EH (cell line): ENCODE results near the gene STX11.
"Not testable (repeated sequence)": the region's sequence is repeated elsewhere in the genome, so short reads cannot be mapped to it uniquely, and the experiment has no call there.

Experiments
- DNase-seq: peaks from one replicate; pipeline ENCODE4 v3.0.0-alpha.2; 2015; ENCODE audit warnings: low read depth

Gene STX11

GRCh38 chr6:144149894-144150709 lies at the start of gene STX11:
Gene STX11 (plus strand): TSS chr6:144150517. CDS start chr6:144186628, 36,111 bp downstream.
- peak; percentile 61 for DNase-seq

- DNase-seq, result no peak
Observed at GRCh38 chr6:144103026-144103563, 47.2 kb upstream of the STX11 start.

- DNase-seq, result no peak
Observed at GRCh38 chr6:144104488-144104887, 45.8 kb upstream of the STX11 start.

DNA sequence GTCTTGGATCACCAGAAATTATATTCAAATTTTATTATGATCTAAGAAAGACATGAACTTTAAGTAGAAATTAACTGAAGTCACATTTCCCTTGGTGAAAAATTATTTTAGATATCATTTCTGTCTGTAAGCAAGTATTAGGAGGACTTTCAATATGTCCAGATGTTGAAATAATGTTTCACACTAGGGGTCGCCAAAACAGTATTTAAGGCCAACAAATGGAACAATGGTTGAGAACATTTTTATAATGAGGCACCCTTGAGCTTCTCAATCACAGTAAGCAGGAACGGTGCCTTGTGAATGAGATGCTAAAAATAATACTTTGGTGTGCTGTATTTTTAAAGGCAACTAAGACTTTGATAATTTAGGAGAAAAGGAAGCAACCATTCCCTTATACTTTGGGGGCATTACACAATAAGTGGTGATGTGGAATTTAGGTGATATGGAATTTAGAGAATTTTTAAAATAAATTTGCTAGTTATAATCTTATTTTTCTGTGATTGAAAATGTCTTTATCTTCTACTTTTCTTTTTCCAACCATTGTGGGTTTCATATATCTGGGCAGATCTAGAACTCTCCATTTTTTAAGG lies 45.3 kb upstream of the STX11 start:
- peak; percentile 78 for DNase-seq

DNA sequence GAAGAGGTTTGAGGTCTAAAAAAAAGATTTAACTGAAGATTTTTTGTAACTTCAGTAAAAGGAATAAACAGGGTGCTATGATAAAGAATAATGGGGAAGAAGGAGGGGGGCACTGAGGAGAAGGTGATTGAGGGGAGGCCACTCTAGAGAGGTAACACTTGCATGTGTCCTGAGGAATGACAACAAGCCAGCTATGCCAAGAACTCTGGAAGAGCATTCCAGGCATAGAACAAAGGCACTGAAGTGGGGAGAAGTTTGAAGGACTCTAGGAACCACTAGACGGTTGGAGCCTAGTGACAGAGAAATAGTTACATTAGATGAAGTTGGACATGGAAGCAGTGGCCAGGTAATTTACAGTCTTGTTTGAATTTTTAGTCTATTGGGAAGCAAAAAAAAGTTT lies 44.1 kb upstream of the STX11 start:
- peak; percentile 13 for DNase-seq

- DNase-seq, result no peak
Observed at GRCh38 chr6:144110210-144110609, 40.1 kb upstream of the STX11 start.

GRCh38 chr6:144113366-144113765 lies 37.0 kb upstream of the STX11 start:
- no peak for DNase-seq

GRCh38 chr6:144115219-144115618 lies 35.1 kb upstream of the STX11 start:
- DNase-seq, result no peak

DNA sequence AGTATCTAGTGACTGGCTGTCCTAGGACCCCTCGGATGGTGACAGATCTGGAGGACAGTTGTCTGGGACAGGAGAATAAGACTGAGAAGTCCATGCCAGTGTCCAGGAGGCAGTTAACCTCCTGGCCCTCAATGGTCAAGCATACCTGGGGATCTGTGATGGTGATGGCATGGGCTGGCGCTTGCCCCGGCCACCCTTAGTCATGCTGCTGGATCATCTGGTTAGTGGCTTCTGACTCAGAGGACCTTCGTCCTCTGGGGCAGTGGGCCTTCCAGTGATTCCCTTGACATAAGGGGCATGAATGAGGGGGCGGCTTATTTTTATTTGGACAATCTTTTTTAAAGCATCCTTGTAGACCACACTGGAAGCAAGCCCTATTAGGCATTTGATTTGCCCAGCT lies 30.9 kb upstream of the STX11 start:
- DNase-seq, result no peak

GRCh38 chr6:144122861-144123260 lies 27.5 kb upstream of the STX11 start:
- DNase-seq, result no peak

DNA sequence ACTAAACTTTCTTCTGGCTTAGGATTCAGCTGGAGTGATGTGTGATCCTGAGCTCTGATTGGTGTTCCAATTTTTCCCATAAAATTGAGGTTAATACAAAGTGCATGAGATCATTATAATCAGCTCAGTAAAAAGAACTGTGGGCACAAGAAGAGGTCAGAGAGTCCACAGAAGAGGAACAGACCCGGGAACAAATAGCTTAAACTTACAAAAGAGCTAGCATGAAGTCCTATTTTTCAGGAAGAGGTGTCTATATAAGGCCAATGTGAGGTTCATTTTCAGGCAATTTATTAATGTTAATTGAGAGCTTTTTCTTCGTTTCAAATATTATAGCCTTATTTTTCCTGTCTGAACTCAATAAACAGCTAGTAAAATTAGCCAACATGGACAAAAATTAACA lies 26.9 kb upstream of the STX11 start:
- no peak for DNase-seq

- DNase-seq, result no peak
Observed at GRCh38 chr6:144123836-144124235, 26.5 kb upstream of the STX11 start.

DNA sequence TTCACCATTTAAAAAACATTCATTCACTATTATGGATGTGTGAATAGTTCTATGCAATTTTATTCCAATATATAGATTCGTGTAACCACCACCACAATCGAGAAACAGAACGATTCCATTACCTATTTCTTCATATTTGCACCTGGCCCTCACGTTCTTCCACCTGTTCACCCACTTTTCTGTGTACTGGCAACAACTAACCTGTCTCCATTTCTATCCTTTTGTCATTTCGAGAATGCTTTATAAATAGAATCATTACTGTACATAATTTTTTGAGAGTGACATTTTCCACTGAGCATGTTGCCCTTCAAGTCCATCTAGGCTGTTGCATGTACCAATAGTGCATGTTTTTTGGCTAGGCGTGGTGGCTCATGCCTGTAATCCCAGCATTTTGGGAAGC lies 23.2 kb upstream of the STX11 start:
- no peak for DNase-seq

GRCh38 chr6:144129469-144129868 lies 20.8 kb upstream of the STX11 start:
- no peak for DNase-seq

- peak; percentile 81 for DNase-seq
Observed at GRCh38 chr6:144131248-144131709, 19.0 kb upstream of the STX11 start.

DNA sequence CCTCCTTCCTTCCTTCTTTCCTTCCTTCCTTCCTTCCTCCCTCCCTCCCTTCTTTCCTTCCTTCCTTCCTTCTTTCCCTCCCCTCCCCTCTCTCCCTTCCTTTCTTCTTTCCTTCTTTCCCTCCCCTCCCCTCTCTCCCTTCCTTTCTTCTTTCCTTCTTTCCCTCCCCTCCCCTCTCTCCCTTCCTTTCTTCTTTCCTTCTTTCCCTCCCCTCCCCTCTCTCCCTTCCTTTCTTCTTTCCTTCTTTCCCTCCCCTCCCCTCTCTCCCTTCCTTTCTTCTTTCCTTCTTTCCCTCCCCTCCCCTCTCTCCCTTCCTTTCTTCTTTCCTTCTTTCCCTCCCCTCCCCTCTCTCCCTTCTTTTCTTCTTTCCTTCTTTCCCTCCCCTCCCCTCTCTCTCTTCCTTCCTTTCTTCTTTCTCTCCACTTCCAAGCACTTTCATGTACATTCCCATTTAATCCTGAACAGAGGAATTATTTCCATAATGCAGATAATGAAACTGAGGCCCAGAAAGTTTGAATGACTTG lies 18.1 kb upstream of the STX11 start:
- DNase-seq, result not testable (repeated sequence)

DNA sequence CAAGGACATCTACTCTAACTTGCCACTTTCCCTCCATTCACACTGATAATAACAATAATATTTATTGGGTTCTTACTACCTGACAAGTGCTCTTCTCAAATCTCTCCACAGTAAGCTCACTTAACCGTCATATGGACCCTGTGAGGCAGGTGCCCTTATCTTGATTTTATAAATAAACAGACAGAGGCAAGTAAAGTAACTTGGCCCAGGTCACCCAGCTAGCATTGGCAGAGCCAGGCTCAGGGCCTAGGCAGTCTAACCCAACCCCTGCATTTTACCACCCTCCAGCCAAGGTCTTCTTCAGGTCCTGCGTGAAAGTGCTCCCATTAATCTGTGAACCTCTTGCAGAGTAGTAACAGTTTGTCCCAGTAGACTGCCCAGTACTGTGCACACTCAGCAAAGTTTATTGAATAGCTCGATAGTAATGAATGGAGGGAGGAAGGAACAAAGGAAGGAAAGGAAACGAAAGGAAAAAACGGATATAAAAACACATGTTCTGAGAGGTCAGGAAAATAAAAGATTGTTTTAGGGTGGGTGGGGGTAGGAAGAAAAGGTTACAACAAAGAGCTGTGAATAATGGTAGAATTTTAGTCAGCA lies 17.0 kb upstream of the STX11 start:
- no peak for DNase-seq

DNA sequence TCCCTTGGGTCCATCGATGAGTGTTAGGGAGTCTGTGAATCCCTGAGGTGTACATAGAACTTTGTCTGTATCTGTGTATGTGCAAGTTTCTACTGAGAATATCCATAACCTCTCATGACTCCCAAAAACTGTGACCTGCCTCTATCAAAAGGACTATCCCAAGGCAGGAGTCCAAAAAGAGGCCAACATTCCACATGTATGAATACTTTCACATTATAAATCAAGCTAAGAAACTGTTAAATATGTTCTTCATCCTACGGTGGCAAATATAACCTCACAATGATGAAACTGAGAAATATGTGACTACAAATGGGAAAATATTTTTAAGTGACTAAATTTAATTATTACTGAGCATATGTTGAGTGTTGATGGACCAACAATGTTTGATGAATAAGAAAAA lies 16.1 kb upstream of the STX11 start:
- peak; percentile 73 for DNase-seq

DNA sequence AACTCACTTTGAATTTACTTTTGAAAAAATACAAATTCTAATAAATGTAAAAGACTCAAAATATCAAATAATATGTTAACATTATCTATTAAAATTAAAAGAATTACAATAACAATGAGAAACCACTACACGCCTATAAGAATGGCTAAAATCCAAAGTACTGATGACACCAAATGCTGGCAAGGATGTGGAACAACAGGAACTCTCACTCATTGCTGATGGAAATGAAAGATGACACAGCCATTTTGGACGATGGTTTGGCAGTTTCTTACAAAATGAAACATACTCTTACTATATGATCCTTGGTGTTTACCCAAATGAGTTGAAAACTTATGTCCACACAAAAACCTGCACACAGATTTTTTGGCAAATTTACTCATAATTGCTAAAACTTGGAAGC lies 15.6 kb upstream of the STX11 start:
- DNase-seq, result no peak

- no peak for DNase-seq
Observed at GRCh38 chr6:144138542-144138941, 11.8 kb upstream of the STX11 start.

GRCh38 chr6:144139817-144140216 lies 10.5 kb upstream of the STX11 start:
- no peak for DNase-seq

GRCh38 chr6:144140867-144141266 lies 9.4 kb upstream of the STX11 start:
- DNase-seq, result no peak

DNA sequence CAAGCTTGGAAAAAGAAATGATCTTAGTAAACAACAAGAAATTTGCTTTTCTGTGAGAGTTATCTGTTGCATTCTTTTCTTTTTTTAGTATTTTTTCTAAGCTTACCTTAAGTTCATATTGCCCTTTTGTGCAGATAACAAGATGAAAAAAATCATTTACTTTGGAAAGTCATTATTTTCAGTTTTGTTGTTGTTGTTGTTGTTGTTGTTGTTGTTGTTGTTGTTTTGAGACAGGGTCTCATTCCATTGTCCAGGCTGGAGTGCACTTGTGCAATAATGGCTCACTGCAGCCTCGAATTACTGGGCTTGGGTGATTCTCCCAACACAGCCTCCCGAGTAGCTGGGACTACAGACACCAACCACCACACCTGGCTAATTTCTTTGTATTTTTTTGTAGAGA lies 8.8 kb upstream of the STX11 start:
- DNase-seq, result no peak
